K562 (cell line): ENCODE measurements around the gene ZC3H10. TPM values are rescaled to one million over a fixed set of nuclear protein-coding genes. Genes with fewer than 3 reads are reported as not detected.

Experiments used
- ARHGAP35 ChIP-seq: fragments of 450-650 bp; IDR thresholded peaks from 2 replicates; pipeline ENCODE4 v1.6.1; 2018; ENCODE audit not compliant: partially characterized antibody
- ASH1L ChIP-seq: fragments of 450-650 bp; IDR thresholded peaks from 2 replicates; pipeline ENCODE4 v1.6.1; 2018; ENCODE audit warnings: borderline replicate concordance, mild to moderate bottlenecking, low read depth; ENCODE audit not compliant: partially characterized antibody
- C11orf30 ChIP-seq: fragments of 450-650 bp; IDR thresholded peaks from 2 replicates; pipeline ENCODE4 v1.6.1; 2016; ENCODE audit warnings: low read depth, mild to moderate bottlenecking
- DIDO1 ChIP-seq: fragments of 450-650 bp; IDR thresholded peaks from 2 replicates; pipeline ENCODE4 v1.6.1; 2016; ENCODE audit warnings: low read depth, missing biosample characterization, missing genetic modification characterization
- DNMT1 ChIP-seq: fragments of 450-650 bp; IDR thresholded peaks from 2 replicates; pipeline ENCODE4 v1.6.1; 2016; ENCODE audit warnings: antibody characterized with exemption, mild to moderate bottlenecking
- ESRRA ChIP-seq: fragments of 450-650 bp; IDR thresholded peaks from 2 replicates; pipeline ENCODE4 v1.6.1; 2014; ENCODE audit warnings: low read depth, mild to moderate bottlenecking, moderate library complexity, borderline replicate concordance
- GTF3C2 ChIP-seq: IDR thresholded peaks from 3 replicates; pipeline ENCODE4 v1.6.1; 2011; ENCODE audit warnings: borderline replicate concordance, mild to moderate bottlenecking, moderate library complexity; ENCODE audit not compliant: insufficient read length; ENCODE audit errors: extremely low read depth
- IFI16 ChIP-seq: fragments of 250-450 bp; sonication (Bioruptor Pico); IDR thresholded peaks from 2 replicates; pipeline ENCODE4 v2.1.2; 2022; ENCODE audit warnings: mild to moderate bottlenecking, inconsistent platforms
- KDM1A ChIP-seq, 2 experiments: fragments of 450-650 bp; IDR thresholded peaks; 2 replicates each; pipeline ENCODE4 v1.6.1; 2016; ENCODE audit warnings: mild to moderate bottlenecking in 2 of 2
- NR0B1 ChIP-seq: fragments of 450-650 bp; IDR thresholded peaks from one replicate; pipeline ENCODE4 v1.6.1; 2018; ENCODE audit warnings: mild to moderate bottlenecking, moderate library complexity; ENCODE audit not compliant: partially characterized antibody
- PHTF2 ChIP-seq: fragments of 250-450 bp; sonication (Bioruptor Pico); IDR thresholded peaks from 2 replicates; pipeline ENCODE4 v1.5.0; 2021; ENCODE audit warnings: mild to moderate bottlenecking
- SMAD1 ChIP-seq: fragments of 150-350 bp; IDR thresholded peaks from 2 replicates; pipeline ENCODE4 v1.6.1; 2014; ENCODE audit warnings: low read length, low read depth; ENCODE audit not compliant: partially characterized antibody
- SRF ChIP-seq, 2 experiments: fragments of 250-450, 450-650 bp in 1 of 2; sonication (Bioruptor Pico) in 1 of 2; sonication (generic) in 1 of 2; formaldehyde crosslinking; IDR thresholded peaks; 2 replicates each; pipeline versions ENCODE4 v1.5.0 to v1.5.1; 2020 to 2022; ENCODE audit warnings: mild to moderate bottlenecking in 1 of 2, missing genetic modification reagents in 1 of 2
- TFAM ChIP-seq: fragments of 250-450 bp; sonication (Bioruptor Pico); conservative IDR thresholded peaks from 2 replicates; pipeline ENCODE4 v1.5.0; 2021; ENCODE audit warnings: mild to moderate bottlenecking, moderate library complexity
- THAP7 ChIP-seq: fragments of 250-450 bp; sonication (Bioruptor Pico); IDR thresholded peaks from 2 replicates; pipeline ENCODE4 v1.5.0; 2021
- THRB ChIP-seq: fragments of 450-650 bp; formaldehyde crosslinking; conservative IDR thresholded peaks from 2 replicates; pipeline ENCODE4 v1.4.0; 2022; ENCODE audit warnings: mild to moderate bottlenecking, missing genetic modification characterization
- ZC3H11A ChIP-seq: IDR thresholded peaks from 2 replicates; pipeline ENCODE4 v1.6.1; 2012; ENCODE audit warnings: low read depth, low read length, improper control_type of control experiment
- ZNF174 ChIP-seq: fragments of 250-450 bp; sonication (Bioruptor Pico); IDR thresholded peaks from 2 replicates; pipeline ENCODE4 v1.4.0; 2020; ENCODE audit warnings: mild to moderate bottlenecking
- ZNF239 ChIP-seq: fragments of 250-450 bp; sonication (Bioruptor Pico); IDR thresholded peaks from 2 replicates; pipeline ENCODE4 v1.4.0; 2020; ENCODE audit warnings: mild to moderate bottlenecking
- ZNF282 ChIP-seq: sonication (generic); formaldehyde crosslinking; IDR thresholded peaks from 2 replicates; pipeline ENCODE4 v1.8.1; 2023; ENCODE audit warnings: missing genetic modification reagents
- polyA plus RNA-seq, 8 experiments: library from polyadenylated mRNA; depleted of rRNA in 4 of 8; stranded (reverse) in 5 of 8; unstranded in 3 of 8; fragments of >200 nt; fragmentation: Nextera tagmentation in 2 of 8; fragmentation: Illumina TruSeq in 1 of 8; extraction: Ambion mirVana in 2 of 8; extraction: Trizol in 1 of 8; gene quantifications; 2 replicates each; pipeline versions ENCODE4 v1.2.1 to v1.2.3, GENCODE V29; 2011 to 2014; ENCODE audit warnings: inconsistent platforms in 1 of 8, missing spikeins in 1 of 8
- total RNA-seq, 7 experiments: library from RNA; depleted of rRNA in 6 of 7; stranded (reverse); fragments of >200 nt in 6 of 7; fragmentation: Illumina TruSeq in 2 of 7; extraction: Trizol in 2 of 7; gene quantifications; 2 replicates each; pipeline versions ENCODE4 v1.2.1 to v1.2.3, GENCODE V29; 2011 to 2021; ENCODE audit warnings: low replicate concordance in 1 of 7

Gene ZC3H10
- total and polyA plus RNA-seq, 9 of the 15 experiments (the other 6 are each of a cell fraction or from before 2014, with no cell fraction given), result 0.31 to 4.1 (median 1.6) TPM

GRCh38 chr12:56129206-56129941, 11.3 kb downstream of the ZC3H10 start (continued):
- TF ChIP-seq ESRRA (peak; percentile 43; the same call in 1 of the 2 replicates), DIDO1 (tag) (no peak), DNMT1 (0 out of 2 replicates have a peak, but pooled peaks have one; percentile 33), TFAM (CRISPR knock-in tag) (no peak), ZNF282 (CRISPR knock-in tag) (no peak), NR0B1 (no peak), THRB (CRISPR knock-in tag) (no peak), THAP7 (CRISPR knock-in tag) (no peak), C11orf30 (no peak), ZC3H11A (no peak), ZNF239 (CRISPR knock-in tag) (no peak), KDM1A (IDR thresholded peaks at IDR 0.05) (no peak), IFI16 (CRISPR knock-in tag) (no peak), ASH1L (no peak), ARHGAP35 (no peak), GTF3C2 (no peak), ZNF174 (no peak), SMAD1 (no peak), PHTF2 (CRISPR knock-in tag) (no peak), SRF (CRISPR knock-in tag; IDR thresholded peaks at IDR 0.05) (peak in 1 of 2 experiments; percentile 50; a peak in 1 of 4 replicates)
